GM12878 (cell line): ENCODE results near the gene SCARF1.

Experiments
- CTCF ChIP-seq, 3 experiments: IDR thresholded peaks in 2 of 3; conservative IDR thresholded peaks in 1 of 3; 2 replicates each; pipeline ENCODE4 v1.5.1; 2011; ENCODE audit warnings: low read depth in 3 of 3, low read length in 3 of 3, mild to moderate bottlenecking in 3 of 3, control low read depth in 2 of 3, moderate library complexity in 2 of 3, inconsistent platforms in 1 of 3, mixed read lengths in 1 of 3; ENCODE audit not compliant: control insufficient read depth in 2 of 3, insufficient read depth in 1 of 3; ENCODE audit errors: extremely low read depth in 1 of 3
- DPF2 ChIP-seq: fragments of 450-650 bp; IDR thresholded peaks from 2 replicates; pipeline ENCODE4 v1.6.1; 2017; ENCODE audit warnings: mild to moderate bottlenecking
- EZH2 ChIP-seq: IDR thresholded peaks from 2 replicates; pipeline ENCODE4 v1.6.1; 2012; ENCODE audit warnings: low read depth, mild to moderate bottlenecking, control low read depth, inconsistent platforms, low read length, borderline replicate concordance; ENCODE audit not compliant: control insufficient read depth
- FOS ChIP-seq: IDR thresholded peaks from 3 replicates; pipeline ENCODE4 v1.6.1; 2011; ENCODE audit warnings: borderline replicate concordance; ENCODE audit not compliant: insufficient read length; ENCODE audit errors: extremely low read depth
- MXI1 ChIP-seq: fragments of 150-350 bp; IDR thresholded peaks from 2 replicates; pipeline ENCODE4 v1.6.1; 2011; ENCODE audit warnings: low read depth, mild to moderate bottlenecking, inconsistent platforms, low read length, improper control_type of control experiment
- POLR2A ChIP-seq: IDR thresholded peaks from 2 replicates; pipeline ENCODE4 v1.6.1; 2011; ENCODE audit warnings: low read depth, mild to moderate bottlenecking, low read length
- RB1 ChIP-seq: fragments of 450-650 bp; formaldehyde crosslinking; IDR thresholded peaks from 2 replicates; pipeline ENCODE4 v1.6.1; 2017; ENCODE audit warnings: mild to moderate bottlenecking, borderline replicate concordance
- REST ChIP-seq: IDR thresholded peaks from 2 replicates; pipeline ENCODE4 v1.6.1; 2012; ENCODE audit warnings: mild to moderate bottlenecking, low read depth, low read length
- TAF1 ChIP-seq: IDR thresholded peaks from 2 replicates; pipeline ENCODE4 v1.6.1; 2011; ENCODE audit warnings: mild to moderate bottlenecking, low read depth, low read length, borderline replicate concordance
- ZNF274 ChIP-seq: IDR thresholded peaks from one replicate; pipeline ENCODE4 v1.8.0; 2011; ENCODE audit not compliant: insufficient read length, insufficient read depth

GRCh38 chr17:1646199-1646875 is 805 bp upstream of the SCARF1 start:
- no peak for TF ChIP-seq REST
- no peak for TF ChIP-seq EZH2
- TF ChIP-seq DPF2, result no peak
- TF ChIP-seq POLR2A, result no peak
- TF ChIP-seq CTCF (IDR thresholded peaks at IDR 0.05 in 2 of 3, conservative IDR thresholded peaks at IDR 0.05 in 1 of 3; ENCODE audit: control insufficient read depth in 2 of 3, extremely low read depth in 1 of 3, insufficient read depth in 1 of 3, low read depth in 3 of 3, low read length in 3 of 3), result no peak
- no peak for TF ChIP-seq RB1
- TF ChIP-seq MXI1, result no peak
- TF ChIP-seq TAF1, result no peak
- TF ChIP-seq ZNF274, result no peak
- no peak for TF ChIP-seq FOS
